Measurements from ENCODE around the gene OTOA.
"Not testable (repeated sequence)": the region's sequence is repeated elsewhere in the genome, so short reads cannot be mapped to it uniquely, and the experiment has no call there.

- not testable (repeated sequence) for TF ChIP-seq CTCF, POLR2A (IDR thresholded peaks at IDR 0.05)
Measured at GRCh38 chr16:21731233-21731632, 67.5 kb downstream of the OTOA start.

All from vagina (tissue), 2 donors.